GM21515 (cell line): ENCODE data around the gene GPR65.
A peak's percentile ranks its signal among the peaks of the same experiment; 100 is the strongest.

ENCODE experiments used
- ATAC-seq: cut with Tn5 transposase; IDR thresholded peaks from one replicate; pipeline ENCODE4 v1.9.1; 2021; ENCODE audit not compliant: unreplicated experiment

GPR65 gene, protein sequence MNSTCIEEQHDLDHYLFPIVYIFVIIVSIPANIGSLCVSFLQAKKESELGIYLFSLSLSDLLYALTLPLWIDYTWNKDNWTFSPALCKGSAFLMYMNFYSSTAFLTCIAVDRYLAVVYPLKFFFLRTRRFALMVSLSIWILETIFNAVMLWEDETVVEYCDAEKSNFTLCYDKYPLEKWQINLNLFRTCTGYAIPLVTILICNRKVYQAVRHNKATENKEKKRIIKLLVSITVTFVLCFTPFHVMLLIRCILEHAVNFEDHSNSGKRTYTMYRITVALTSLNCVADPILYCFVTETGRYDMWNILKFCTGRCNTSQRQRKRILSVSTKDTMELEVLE

GRCh38 chr14:88005050-88005481, at the start of gene GPR65:
GPR65 (plus strand) TSS chr14:88005135; CDS start chr14:88010848, 5,713 bp downstream.
- ATAC-seq: peak; percentile 71

DNA sequence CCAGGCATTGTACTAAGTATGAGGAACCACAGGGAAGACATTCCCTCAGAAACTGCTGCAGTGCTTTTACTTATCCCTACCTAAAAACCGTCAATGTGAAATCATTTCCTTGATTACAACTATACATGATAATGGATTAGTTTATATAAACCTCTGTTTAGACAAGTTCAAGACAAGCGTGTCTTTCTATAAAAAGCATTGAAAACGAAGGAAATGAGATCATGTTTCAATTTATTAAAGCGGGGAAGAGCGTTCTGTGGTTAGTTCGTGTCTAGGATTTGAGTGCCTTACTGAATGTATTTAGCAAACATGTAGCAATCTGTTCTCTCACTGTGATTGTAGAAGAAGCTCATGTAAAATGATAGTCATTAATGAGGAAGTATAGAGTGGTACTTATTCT, 49.4 kb upstream of the GPR65 start:
- no peak for ATAC-seq

- ATAC-seq: no peak
These were observed 44.7 kb upstream of the GPR65 start for GRCh38 chr14:87960013-87960787.

DNA sequence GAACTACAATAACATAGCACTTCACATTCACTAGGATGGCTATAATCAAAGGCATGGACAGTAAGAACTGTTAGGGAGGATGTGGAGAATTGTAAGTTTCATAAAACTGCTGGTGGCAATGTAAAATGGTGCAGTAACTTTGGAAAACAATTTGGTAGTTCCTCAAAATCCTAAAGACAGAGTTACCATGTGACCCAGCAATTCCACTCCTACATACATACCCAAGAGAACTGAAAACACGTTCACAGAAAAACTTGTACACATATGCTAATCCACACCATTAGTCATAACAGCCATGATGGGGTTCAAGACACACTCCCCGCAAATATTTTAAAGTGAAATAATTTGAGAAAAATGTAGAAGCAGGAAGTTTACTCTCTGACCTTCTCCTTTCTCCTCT, 43.7 kb upstream of the GPR65 start:
- ATAC-seq: no peak

GRCh38 chr14:87966816-87967215, 38.1 kb upstream of the GPR65 start:
- no peak for ATAC-seq

DNA sequence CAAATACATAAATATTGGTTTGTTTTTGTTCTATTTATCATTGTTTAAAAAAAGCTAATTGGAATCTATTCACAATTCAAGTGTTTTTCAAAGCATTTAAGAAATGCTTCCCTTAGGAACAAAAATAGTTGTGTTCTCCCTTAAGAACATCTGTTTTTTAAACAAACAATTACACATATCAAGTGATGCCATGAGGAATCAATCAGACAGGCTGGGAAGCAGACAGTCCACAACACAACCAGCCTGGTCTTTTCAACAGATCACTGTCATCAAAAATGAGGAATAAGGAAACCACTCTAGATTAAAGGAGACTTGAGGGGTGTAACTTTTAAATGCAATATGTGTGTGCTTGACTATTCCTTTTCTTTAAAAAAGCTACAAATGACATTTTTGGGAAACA, 37.4 kb upstream of the GPR65 start:
- no peak for ATAC-seq

GRCh38 chr14:87971010-87971409, 33.9 kb upstream of the GPR65 start:
- peak; percentile 88 for ATAC-seq

DNA sequence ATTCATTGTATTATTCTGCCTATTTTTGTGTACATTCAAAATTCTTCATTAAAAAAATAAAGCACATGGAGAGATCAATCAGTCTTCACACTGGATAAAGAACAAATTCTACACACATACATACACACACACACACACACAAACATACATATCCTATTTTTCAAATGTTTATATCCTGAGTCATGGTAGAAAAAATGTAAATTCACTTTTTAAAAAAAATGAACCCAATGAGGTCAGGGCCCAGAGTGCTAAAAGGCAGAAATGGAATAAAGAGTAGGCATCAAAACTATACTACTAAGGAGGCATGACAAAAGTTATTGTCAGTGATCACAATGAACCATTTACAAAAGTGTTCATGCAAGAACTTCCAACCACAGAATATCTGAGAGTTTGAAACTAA, 29.3 kb upstream of the GPR65 start:
- no peak for ATAC-seq

GRCh38 chr14:87979689-87980088, 25.2 kb upstream of the GPR65 start:
- ATAC-seq: no peak

DNA sequence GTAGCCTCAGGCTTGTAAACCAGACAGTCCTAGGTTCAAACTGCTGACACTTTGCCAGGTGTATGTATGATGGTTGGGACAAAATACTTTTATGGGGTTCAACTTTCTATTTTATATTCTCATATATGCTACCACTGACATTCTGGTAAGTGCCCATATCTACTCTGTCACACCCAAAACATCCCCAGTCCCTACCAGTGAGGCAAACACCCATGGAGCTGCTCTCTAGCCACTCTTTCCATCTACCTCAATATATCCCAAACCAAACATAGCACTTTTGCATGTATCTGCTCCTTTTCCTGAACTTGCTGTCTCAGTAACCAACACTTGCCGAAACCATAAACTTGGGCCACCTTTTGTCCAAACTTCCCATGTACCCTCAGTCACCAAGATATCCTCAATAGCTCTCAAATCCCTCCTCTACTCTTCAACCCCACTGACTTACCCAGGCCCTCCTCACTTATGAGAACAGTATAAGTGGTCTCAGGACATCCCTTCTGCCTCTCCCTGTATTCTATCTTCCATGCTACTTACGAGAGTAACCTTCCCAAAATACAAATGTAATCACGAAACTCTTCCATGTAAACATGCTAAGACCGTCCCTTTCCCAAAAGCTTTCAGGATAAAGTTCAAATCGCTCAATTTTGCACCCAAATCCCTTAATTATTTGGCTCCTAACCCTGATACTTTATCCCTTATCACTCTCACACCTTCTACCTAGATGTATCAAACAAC, 15.5 kb upstream of the GPR65 start:
- no peak for ATAC-seq

- no peak for ATAC-seq
These were observed 15.0 kb upstream of the GPR65 start for GRCh38 chr14:87989956-87990299.

- no peak for ATAC-seq
These were observed 14.3 kb upstream of the GPR65 start for GRCh38 chr14:87990682-87991081.

- peak; percentile 1 for ATAC-seq
These were observed 12.6 kb upstream of the GPR65 start for GRCh38 chr14:87992346-87992717.

GRCh38 chr14:87992718-87993628, 12.0 kb upstream of the GPR65 start, which contains the start of gene GALC:
GALC (minus strand) TSS chr14:87993182; CDS start chr14:87993164, 18 bp downstream.
- peak; percentile 89 for ATAC-seq

DNA sequence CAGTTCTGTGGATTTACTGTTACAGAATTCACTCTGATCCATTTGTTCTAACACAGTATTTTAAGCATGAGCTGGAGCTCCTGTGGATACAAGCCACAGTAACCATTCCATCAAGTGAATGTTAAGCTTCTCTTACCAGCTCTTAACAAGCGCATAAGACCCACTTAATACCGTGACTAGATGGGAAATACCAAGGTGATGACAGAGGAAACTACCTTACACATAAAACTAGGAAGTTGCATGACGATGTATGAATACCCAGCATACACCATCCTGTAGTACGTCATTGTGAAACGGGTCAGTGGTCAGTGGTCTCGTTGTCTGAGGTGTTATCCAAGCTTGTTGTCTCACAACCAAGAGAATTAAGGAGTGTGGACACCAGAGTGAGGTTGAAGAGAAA, 10.0 kb upstream of the GPR65 start:
- ATAC-seq: peak; percentile 31

DNA sequence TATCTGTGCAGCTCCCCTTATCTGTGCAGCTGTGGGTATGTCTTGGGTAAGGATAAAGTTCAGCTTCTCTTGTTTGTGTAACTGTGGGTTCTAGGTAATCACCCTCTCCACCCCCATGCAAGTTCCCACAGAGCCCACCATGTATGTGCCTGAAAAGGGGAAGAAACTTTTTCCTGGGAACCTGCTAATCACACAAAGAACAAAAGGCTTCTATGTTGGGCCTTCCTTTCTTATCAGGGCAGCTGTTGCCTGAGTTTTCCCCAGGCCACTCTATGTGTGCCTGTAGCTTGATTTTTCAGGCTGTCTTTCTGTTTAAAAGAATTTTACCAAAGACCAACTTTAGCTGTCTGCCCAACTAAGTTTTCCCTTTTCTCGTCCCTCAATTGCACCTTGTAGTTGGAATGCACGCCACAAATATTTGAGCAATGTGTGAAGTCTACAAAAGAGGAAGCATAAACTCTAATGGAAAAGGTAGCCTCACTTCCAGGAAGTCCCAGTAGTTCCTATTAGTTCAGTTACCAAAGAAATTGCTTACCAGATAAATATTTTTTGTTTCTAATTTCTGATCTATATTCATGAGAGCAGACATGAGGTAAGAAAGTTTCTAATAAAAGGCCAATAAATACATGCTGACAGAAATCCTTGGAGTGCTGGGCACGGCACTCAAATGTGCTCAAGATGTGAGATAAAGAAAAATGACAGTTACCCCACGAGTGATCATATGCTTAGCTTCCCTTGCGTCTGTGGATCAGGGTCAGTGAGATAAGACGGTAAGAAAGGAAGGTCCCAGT, 9.2 kb upstream of the GPR65 start:
- ATAC-seq: no peak

DNA sequence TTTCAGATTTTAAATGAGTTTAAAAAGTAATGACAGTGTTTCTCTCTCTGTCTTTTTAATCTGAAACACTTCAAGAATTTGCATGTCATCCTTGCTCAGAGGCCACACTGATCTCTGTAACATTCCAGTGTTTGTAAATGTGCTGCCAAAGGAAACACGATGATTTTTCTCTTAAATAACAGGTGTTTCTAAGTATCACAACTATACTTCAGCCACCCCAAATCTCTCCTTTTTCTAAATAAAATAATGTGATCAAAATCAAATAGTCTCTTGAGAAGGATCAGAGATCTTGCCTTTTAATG, 8.7 kb upstream of the GPR65 start:
- ATAC-seq: no peak

DNA sequence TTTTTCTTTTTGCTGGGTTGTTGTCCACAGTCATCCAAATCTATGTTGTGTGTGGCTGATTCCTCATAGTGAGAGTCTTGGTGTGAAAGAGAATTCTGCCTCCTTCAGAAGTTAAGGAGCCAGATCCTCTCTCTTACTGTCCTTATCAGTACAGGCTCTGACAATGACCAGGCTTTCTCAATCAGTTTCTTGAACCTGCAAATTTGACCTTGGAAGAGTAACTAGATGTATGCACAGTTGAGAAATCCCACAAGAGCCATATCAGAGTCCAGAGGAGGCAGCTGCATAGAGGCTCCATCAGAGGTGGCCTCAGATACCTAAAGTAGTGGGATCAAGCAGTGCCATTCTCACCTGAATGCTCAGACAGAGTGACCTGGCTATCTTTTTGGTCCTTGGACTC, 6.5 kb upstream of the GPR65 start:
- no peak for ATAC-seq

- ATAC-seq: no peak
These were observed 5.7 kb upstream of the GPR65 start for GRCh38 chr14:87999277-87999676.

DNA sequence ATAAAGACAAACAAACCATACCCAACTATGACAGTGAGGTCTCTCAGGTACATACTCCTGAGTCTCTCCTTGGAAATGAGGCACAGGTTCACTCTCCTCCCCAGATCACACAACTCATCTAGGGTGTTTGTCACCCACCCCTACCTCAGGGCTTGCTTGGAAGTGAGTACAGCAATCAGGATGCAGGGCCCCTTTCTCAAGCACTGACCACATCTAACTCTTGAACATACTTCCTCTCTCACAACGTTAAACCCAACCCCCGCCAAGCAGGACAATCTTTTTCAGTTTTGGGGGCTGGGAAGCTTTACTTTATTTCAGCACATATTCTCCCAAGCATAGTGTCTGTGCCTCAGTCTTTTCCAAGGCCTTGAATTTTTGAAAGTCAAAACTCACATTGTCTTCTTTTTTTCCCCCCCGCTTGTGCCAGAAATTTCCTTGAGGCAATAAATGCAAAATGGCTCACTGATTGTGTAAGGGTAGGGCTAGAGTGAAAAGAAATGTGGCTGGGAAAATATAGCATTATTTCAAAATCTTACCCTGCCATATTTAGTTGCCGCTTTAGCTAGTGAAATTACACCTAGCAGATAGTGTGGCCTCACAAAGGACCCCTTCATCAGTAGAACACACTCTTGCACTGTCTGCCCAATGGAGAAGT, 2.4 kb upstream of the GPR65 start:
- no peak for ATAC-seq
